A549 treated with Mapracorat at 1 μM for 4 hours (cell line): ENCODE measurements around the gene TM9SF4. TPM values are rescaled to one million over a fixed set of nuclear protein-coding genes. Genes with fewer than 3 reads are reported as not detected.

Source experiments
- total RNA-seq: library from RNA; stranded (reverse); fragments of 200-300 nt; extraction: Qiagen RNA extraction; gene quantifications from 5 replicates; pipeline ENCODE4 v1.2.3, GENCODE V29; 2022

The TM9SF4 gene
- 32.8 to 36.9 TPM (median 35.9 TPM) in 5 replicates for total RNA-seq

GRCh38 chr20:32109392-32110172 is at the start of gene TM9SF4:
Gene TM9SF4, plus strand, starts transcription at chr20:32109714. Its CDS starts 27 bp downstream, at chr20:32109741.

GRCh38 chr20:32207626-32208498 is 98.3 kb downstream of the TM9SF4 start, which contains the start of the genes PLAGL2 and POFUT1:
Gene PLAGL2, minus strand, starts transcription at chr20:32207743. Its CDS starts 5,565 bp downstream, at chr20:32202178.
Gene POFUT1, plus strand, starts transcription at chr20:32207880. Its CDS starts 62 bp downstream, at chr20:32207942.

Other genes starting within 250 kb of the TM9SF4 start
- gene DUSP15, start 239.2 kb upstream of the TM9SF4 start, total RNA-seq: 0.52 to 1.4 TPM (median 1.1 TPM) in 5 replicates
- 0.10 to 0.20 TPM (median 0.12 TPM) in 4 of 5 replicates, not detected in the other for gene TTLL9, start 239.1 kb upstream of the TM9SF4 start, total RNA-seq
- gene PDRG1, start 157.7 kb upstream of the TM9SF4 start, total RNA-seq: 29.4 to 33.1 TPM (median 32.2 TPM) in 5 replicates
- gene XKR7, start 141.6 kb upstream of the TM9SF4 start, total RNA-seq: 0.01 to 0.02 TPM in 2 of 5 replicates, not detected in the others
- gene CCM2L, start 99.3 kb upstream of the TM9SF4 start, total RNA-seq: 0.27 to 0.61 TPM (median 0.35 TPM) in 5 replicates
- 0.08 to 0.20 TPM (median 0.12 TPM) in 5 replicates for gene HCK, start 57.5 kb upstream of the TM9SF4 start, total RNA-seq
- 14.7 to 16.4 TPM (median 15.1 TPM) in 5 replicates for gene PLAGL2, start 98.0 kb downstream of the TM9SF4 start, total RNA-seq
- gene POFUT1, start 98.2 kb downstream of the TM9SF4 start, total RNA-seq: 37.5 to 49.7 TPM (median 47.1 TPM) in 5 replicates
- 22.7 to 27.2 TPM (median 24.4 TPM) in 5 replicates for gene KIF3B, start 167.9 kb downstream of the TM9SF4 start, total RNA-seq
- 27.4 to 32.5 TPM (median 32.2 TPM) in 5 replicates for gene ASXL1, start 248.6 kb downstream of the TM9SF4 start, total RNA-seq